NCI-H460 (cell line): Measurements from ENCODE around the gene CCDC38. TPM values are rescaled to one million over a fixed set of nuclear protein-coding genes. Genes with fewer than 3 reads are reported as not detected.
"Not testable (repeated sequence)": the region's sequence is repeated elsewhere in the genome, so short reads cannot be mapped to it uniquely, and the experiment has no call there.

ENCODE experiments used
- DNase-seq: peaks from one replicate; pipeline ENCODE4 v3.0.0-alpha.2; 2016; ENCODE audit warnings: low read depth; ENCODE audit errors: extremely low read depth
- polyA plus RNA-seq: library from polyadenylated mRNA; depleted of rRNA; stranded (reverse); fragments of >200 nt; gene quantifications from 2 replicates; pipeline ENCODE4 v1.2.3, GENCODE V29; 2014; cell fraction: nucleus; rRNA removed
- total RNA-seq: library from RNA; depleted of rRNA; stranded (reverse); fragments of >200 nt; shearing (Covaris generic); gene quantifications from 2 replicates; pipeline ENCODE4 v1.2.3, GENCODE V29; 2014; rRNA removed

CCDC38 gene
- 0.89 and 0.92 TPM in 2 replicates for total RNA-seq
- polyA plus RNA-seq = 0.42 and 0.79 TPM in 2 replicates

GRCh38 chr12:95942524-95943329 lies at the start of gene CCDC38:
Gene CCDC38, minus strand, starts transcription at chr12:95942614. Its CDS starts 6,105 bp downstream, at chr12:95936509.
- peak; percentile 89 for DNase-seq

DNA sequence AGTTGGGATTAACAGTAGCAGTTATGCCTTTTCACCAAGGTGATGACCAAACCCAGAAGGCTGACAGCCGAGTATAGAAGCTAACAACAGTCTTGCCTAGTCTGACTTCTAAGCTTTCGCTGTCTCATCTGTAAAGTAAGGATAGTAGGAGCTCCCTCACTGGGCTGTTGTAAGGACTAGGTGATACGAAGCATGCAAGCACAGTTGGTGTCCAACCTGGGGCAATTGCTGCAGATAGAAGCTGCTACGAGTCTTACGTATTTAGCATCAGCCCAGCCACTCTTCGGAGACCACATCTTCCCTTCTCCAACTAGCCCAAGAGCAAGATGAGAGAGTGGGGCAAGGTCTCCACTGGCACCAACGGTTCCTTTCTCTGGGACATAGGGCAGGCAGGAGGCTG lies 47.7 kb upstream of the CCDC38 start:
- DNase-seq = no peak

DNA sequence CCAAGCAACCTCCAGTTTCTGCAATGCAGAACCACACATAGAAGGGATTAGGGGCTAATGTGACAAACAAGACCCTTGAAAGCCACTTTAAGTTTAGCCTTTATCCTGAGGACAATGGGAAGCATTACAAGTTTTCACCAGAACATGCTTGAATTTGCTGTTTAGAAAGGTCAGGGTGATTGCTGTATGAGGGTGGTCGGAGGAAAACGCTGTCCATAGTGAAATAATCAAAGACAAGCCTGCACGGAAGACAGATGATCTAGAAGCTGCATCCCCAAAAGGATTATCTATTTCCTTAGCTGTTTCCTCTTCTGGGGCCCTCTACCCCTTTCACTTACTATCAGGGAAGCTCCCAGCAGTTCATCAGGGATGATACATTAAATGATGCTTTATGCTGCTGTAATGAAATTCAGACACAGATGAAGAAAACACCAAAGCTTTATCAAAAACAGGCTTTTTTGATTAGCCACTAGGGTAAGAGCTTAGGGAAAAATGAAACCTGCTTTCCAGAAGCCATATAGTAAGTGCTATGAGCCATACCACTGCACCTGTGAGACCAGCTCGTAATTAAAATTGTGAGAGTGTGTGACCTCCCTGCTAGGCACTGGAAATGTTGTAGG lies 47.2 kb upstream of the CCDC38 start:
- no peak for DNase-seq

DNA sequence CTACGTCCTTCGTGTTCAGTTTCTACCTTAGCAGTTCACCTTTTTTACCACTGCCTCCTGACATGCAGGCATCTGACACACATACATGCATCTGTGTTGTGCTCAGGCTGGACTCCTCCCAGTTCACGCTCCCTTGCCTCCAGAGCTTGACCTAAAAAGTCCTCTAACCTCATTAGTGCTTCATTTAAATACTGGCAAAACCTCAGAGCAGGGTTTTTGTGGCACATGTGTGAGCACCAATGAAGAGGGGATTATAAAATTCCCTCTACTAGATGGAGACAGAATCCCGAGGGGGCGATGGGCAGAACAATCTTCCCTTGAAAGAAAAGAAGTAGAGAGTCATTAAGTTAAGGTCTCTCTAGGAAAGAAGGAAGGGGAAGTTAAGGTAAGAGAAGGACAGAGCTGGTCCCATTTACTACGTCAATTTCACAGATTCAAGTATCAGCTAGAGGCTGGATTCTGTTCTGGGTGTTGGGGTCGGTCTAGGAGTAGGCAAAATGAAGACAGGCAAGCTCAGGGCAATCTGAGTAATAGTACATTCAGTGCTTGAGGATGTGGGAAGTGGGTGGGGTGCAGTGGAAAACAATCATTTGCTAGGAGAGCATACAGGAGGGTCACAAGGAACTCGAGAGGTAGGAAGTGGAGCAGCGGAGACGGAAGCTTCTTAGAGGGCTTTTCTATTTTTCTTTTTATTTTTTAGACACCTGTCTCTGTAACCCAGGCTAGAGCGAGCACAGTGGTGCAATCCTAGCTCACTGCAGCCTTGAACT lies 46.3 kb upstream of the CCDC38 start:
- no peak for DNase-seq

- no peak for DNase-seq
Observed at GRCh38 chr12:95986635-95987570, 44.5 kb upstream of the CCDC38 start.

GRCh38 chr12:95984682-95985081 lies 42.3 kb upstream of the CCDC38 start:
- DNase-seq = no peak

DNA sequence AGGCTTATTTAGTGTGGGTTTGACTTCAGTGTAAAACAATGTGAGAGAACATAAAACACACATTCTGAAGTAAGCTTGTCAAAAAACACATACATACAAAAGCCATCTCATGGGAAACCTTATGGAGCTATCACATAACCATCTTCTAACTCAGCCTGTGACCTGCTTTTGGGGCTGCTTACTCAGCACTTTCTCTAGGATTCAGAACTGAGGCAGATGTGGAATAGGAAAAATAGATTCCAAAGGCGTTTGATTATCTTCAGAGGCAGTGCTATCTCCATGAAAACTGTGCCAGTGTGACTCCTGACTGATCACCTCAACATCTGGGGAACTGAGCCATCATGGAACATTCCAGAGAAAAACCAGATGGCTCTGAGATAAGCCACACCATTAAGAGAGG lies 40.2 kb upstream of the CCDC38 start:
- no peak for DNase-seq

DNA sequence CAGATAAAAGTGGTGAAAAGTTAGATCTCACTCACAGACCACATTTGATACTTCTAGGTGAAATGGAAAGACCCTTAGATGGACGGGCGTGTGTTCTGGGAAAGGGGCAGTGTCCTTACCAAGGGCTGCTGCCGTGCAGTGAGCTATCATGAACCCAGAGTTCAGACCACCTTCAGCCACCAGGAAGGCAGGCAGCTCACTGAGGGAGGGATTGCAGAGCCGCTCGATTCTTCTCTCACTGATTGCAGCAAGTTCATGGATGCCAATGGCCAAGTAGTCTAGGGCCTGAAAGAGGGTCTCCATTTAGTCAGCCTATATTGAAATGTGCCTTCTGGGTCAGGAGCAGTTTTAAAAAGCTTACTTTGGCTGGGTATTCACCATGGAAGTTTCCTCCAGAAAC lies 38.0 kb upstream of the CCDC38 start:
- no peak for DNase-seq

DNA sequence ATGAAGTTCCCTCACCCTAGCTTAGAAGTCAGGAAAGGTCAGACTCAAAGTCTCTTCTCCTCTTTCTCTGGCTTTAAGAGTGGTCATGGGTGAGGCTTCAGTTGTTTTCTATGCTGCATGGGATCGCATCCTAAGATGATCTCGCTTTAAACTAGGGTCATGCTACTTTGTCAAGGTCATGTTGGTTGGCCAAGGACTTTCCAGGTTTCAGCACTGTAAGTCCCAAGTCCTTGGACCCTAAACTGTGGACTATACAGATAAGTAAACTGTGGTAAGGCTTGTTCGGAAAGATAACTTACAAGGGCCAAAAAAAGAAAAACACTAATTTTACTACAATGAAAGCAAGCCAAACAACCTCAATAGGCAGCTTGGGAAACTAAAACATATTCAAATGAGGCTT lies 36.4 kb upstream of the CCDC38 start:
- no peak for DNase-seq

GRCh38 chr12:95978351-95978750 lies 35.9 kb upstream of the CCDC38 start:
- DNase-seq = no peak

- DNase-seq = no peak
Observed at GRCh38 chr12:95977764-95978305, 35.4 kb upstream of the CCDC38 start.

- DNase-seq = no peak
Observed at GRCh38 chr12:95976416-95976832, 34.0 kb upstream of the CCDC38 start.

- no peak for DNase-seq
Observed at GRCh38 chr12:95975491-95975890, 33.1 kb upstream of the CCDC38 start.

DNA sequence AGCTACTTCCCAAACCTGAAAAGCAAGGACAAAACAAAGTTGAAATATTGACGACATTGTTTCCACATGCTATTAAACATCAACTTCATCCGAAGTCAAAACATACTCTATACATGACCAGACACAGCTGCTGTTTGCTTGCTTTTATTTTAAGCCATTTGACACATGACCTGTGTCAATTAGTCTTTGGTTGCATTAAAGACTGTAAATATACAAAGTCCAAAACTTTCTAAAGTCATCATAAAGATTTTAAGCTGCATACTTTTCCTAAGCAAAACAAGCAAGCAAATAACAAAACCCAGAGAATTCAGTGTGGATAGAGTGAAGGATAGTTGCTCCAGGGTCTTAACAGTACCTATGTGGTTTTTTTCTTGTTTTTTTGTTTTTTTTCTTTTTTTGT lies 31.9 kb upstream of the CCDC38 start:
- no peak for DNase-seq

DNA sequence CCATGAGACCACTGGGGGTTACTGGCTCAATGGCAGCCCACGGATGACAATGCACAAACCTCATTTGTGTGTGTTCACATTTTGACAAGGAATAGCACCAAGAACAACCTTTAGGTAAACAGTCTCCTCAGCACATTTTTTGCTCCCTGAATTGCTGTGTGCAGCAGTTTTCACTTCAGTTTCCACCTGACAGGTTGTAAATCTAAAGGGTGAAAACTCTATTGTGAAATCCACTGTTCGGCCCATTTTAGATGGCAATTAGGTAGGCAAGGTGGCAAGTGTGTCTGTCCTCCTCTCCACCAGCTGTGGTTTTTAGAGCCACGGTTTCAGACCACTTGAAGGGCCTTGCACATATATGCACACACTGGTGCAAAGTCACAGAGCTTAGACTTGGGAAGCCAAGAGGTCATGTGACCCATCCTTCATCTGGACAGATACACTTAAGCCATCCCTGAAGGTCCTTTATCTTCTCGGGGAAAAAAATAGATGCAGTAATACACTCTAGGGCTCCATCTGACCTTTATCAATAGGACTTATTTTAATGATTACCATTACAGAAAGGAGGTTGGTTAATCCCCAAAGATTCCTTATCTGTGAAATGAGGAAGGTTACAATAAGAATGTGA lies 30.5 kb upstream of the CCDC38 start:
- DNase-seq = no peak

- DNase-seq = no peak
Observed at GRCh38 chr12:95970905-95971304, 28.5 kb upstream of the CCDC38 start.

DNA sequence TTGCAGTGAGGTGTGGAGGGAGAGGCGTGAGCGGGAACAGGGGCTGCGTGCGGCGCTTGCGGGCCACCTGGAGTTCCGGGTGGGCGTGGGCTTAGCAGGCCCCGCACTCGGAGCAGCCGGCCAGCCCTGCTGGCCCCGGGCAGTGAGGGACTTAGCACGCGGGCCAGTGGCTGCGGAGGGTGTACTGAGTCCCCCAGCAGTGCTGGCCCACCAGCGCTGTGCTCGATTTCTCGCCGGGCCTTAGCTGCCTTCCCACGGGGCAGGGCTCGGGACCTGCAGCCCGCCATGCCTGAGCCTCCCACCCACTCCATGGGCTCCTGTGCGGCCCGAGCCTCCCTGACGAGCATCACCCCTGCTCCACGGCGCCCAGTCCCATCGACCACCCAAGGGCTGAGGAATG lies 26.7 kb upstream of the CCDC38 start:
- not testable (repeated sequence) for DNase-seq

- no peak for DNase-seq
Observed at GRCh38 chr12:95967301-95967700, 24.9 kb upstream of the CCDC38 start.

- DNase-seq = no peak
Observed at GRCh38 chr12:95966287-95966870, 24.0 kb upstream of the CCDC38 start.
